ENCODE measurements around the gene LAMP5.

The LAMP5 gene

GRCh38 chr20:9543214-9543613, 28.8 kb downstream of the LAMP5 start:
- DNase-seq = no peak

GRCh38 chr20:9550283-9550682, 35.9 kb downstream of the LAMP5 start:
- no peak for DNase-seq

GRCh38 chr20:9550871-9551270, 36.5 kb downstream of the LAMP5 start:
- DNase-seq = peak; percentile 27

DNA sequence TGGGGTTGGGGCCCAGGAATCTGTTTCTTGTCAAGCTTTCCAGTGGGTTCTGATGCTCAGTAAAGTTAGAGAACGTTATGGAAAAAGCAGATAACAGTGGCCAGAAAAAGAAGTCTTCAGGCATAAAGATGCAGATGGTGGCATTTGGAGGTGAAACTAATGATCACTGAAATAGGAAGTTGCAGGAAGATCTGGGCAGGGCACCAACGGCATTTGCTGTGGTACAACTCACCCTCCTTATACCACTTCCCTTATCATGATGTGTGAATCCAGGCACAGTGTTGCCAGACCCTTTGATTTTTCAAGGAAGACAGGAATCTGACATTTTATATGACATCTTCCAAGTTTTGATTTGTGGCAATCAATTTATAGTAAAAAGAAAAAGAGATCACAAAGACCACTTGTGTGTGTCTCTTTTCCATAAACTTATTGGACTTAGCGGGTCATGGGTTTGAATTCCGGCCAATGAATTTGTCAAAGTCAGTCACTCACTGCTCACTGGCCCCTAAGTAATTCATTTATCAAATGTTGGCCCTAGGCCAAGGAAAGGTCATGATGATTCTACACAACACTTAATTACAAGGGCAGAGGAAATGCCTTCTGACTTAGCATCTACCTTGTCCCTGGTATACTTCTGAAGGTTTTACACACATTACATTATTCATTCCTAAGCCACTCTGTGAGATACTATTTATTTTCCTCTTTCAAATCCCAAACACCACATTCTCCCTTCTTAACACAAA, 37.6 kb downstream of the LAMP5 start:
- DNase-seq = no peak

DNA sequence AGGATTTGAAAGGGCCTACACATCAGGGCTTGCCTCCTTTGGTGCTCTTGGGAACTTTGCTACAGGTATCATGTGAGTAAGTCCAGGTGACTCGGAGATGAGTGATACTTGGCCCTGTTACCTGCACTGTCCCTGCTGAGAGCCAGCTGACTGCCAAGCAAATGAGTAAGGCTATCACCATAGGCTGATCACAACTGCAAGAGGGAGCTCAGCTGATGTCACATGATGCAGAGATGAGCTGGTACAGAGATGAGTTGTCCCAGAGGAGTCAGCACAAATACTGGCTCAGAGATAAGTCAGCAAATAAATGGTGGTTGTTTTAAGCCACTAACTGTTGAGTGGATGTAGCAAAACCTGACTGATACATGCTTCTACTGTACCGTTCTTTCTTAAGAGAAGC, 41.4 kb downstream of the LAMP5 start:
- no peak for DNase-seq

DNA sequence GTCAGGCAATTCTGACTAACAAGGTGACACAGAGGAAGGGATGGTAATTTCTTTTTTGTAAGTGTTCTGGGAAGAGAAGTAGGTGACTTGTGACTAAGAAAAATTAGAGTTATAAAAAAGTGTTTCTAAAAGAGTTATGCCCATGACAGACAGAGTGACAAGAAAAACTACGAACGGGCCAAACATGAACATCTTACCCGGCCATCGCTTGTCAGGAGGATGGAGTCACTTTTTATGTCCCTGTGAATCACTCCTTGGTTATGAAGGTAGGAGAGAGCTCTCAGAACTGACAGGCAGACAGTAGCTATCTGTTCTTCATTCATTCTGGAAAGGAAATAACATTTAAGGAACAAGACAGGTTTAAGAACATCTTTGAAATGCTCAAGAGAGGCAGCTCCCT, 43.0 kb downstream of the LAMP5 start:
- no peak for DNase-seq

DNA sequence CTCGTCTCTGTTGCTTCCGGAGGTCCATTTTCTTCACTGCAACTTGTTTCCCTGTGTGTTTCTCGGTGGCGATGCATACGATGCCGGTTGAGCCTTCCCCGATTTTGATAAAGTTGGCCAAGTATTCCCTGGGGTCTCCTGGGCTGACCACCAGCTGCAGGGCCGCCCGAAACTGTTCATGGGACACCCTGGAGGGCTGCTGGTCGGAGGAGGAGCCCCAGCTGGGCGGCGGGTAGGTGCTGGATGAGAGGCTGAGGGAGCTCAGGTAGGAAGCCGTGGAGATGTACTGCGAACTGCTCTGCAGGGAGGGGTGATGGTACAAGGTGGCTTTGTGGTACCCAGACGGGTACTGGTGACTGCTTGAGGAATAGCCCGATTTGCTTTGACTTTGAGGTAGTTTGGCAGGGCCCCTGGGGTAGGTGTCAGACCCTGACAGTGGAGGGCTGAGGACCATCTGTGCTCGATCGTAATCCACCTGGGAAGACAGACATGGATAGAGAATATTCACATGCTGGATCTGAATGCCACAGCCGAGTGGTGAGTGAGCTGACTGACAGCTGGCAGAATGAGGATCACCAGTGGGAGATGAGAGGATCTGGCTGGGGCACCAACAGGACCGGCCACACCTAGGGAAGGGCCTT, 51.6 kb downstream of the LAMP5 start:
- DNase-seq = no peak

GRCh38 chr20:9566977-9567376, 52.6 kb downstream of the LAMP5 start:
- no peak for DNase-seq

- no peak for DNase-seq
Observed at GRCh38 chr20:9570612-9571011, 56.2 kb downstream of the LAMP5 start.

DNA sequence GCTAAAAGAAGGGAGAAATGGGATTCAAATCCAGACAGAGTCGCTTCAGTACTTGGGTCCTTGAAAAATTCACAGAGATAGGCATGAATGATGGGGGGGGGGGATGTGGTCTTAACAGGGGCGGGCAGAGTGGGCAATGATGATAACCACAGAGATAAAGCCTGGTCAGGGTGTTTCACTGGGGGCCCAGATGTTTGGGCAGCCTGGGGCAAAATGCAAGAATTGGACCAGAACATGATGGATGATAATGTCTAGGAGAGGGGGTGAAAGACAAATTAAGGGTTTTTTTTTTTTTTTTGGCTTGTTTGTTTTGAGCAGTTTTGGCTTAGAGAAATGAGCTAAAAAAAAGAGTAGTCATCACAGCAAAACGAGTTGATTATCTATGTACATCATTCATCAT, 57.4 kb downstream of the LAMP5 start:
- no peak for DNase-seq

GRCh38 chr20:9572670-9573069, 58.3 kb downstream of the LAMP5 start:
- no peak for DNase-seq

GRCh38 chr20:9573335-9574151, 59.2 kb downstream of the LAMP5 start:
- no peak for DNase-seq

DNA sequence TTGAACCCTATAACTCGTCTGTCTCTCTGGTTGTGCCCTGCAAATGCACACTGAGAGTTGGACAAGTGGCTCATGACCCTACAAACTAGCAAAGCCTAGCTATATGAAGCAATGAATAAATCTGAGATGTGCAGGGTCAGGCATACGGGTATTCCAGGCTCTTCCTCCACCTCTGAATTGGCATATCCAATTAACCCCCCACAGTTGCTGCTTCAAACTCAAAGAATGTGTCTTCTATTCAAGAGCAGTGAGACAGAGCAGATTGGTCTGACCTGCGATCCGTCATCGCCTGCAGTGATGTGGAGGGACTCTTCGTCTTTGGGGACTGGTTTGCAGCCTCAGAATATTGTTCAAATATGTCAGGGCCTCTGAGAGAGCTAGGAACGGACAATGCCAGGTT, 59.8 kb downstream of the LAMP5 start:
- DNase-seq = no peak

DNA sequence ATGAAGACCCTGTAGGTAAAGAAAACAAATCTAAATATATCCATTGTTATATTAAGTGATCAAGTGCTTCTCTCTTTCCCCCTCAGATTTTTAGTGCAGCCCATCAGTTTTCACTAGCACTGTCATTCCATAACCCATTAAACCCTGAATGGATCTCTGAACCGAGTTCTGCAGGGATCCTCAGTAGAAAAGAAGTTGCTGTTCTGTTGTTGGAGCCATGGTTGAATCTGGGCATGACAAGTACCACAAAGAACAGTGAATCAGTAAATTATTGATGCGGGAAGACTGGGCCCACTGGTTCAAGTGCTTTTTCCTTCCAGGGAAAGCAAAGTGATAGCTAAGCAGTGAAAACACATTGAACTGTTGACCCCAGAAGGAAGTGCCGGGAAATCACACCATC, 60.4 kb downstream of the LAMP5 start:
- no peak for DNase-seq

DNA sequence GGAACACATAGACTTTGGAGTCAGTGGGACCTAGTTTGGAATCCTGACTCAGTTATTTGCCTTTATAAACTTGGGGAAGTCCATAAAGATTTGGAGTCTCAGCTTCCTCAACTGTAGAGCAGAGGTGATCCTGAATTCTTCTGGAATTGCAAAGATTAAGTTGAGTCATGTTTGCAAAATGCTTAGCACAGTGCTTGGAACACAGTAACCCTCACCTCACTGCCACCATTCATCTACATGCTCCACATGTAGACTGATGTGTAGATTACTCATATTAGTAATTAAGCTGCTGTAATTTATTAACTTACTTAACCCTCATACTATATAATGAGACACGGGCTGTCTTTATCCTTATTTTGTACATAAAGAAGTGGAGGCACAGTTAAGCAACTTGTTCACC, 61.4 kb downstream of the LAMP5 start:
- no peak for DNase-seq

DNA sequence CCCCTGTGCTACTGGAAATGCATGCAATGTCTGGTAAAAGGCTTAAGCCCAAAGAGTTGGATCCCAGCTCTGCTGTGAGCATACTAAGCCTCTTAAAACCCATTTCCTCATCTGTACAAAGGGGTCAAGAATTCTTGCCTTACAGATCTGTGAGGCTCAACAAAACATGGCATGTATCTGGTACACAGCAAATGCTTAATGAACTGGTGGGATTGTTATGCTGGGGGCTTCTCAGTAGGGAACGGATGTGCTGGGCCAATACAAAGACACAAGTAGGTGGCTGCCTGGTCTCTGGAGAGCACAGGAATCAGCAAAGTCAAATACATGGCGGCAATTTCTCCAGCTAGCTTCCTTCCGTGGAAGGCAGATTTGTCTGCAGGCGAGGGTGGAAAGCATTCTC, 62.3 kb downstream of the LAMP5 start:
- no peak for DNase-seq

DNA sequence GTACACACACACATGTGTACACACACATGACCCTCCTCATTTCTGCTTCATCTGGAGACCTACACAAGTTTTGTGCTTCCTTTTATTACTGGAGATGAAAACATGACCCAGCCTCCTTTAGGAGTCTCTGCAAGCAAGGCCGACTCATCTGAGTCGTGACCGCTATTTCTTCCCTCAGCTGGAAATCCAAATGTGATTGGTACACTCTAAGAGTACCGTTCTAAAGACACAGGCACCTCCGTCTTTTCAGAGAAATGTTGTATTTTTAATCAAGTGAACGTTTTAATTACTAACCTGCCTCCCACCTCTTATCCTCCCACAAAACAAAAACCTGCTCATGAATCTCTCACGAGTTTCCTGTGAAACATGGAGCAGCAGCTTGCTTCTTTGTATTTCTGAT, 63.0 kb downstream of the LAMP5 start:
- DNase-seq = no peak

GRCh38 chr20:9578594-9578993, 64.2 kb downstream of the LAMP5 start:
- DNase-seq = no peak
